Osteoblast (primary cell): ENCODE measurements around the gene TAF4. TPM values are rescaled to one million over a fixed set of nuclear protein-coding genes. Genes with fewer than 3 reads are reported as not detected.
"Not testable (repeated sequence)": the region's sequence is repeated elsewhere in the genome, so short reads cannot be mapped to it uniquely, and the experiment has no call there.

Source experiments
- DNase-seq: peaks from one replicate; pipeline ENCODE4 v3.0.0; 2011; ENCODE audit warnings: low spot score, mixed read lengths; ENCODE audit not compliant: insufficient read length; ENCODE audit errors: missing footprints
- H2AFZ ChIP-seq: 2 replicates; pipeline ENCODE4 v1.6.0; 2011; ENCODE audit warnings: mild to moderate bottlenecking, low read length
- H3K27ac ChIP-seq: 2 replicates; pipeline ENCODE4 v1.5.1; 2011; ENCODE audit warnings: mild to moderate bottlenecking, low read depth, low read length, moderate library complexity
- H3K27me3 ChIP-seq: 2 replicates; pipeline ENCODE4 v1.6.0; 2012; ENCODE audit warnings: mild to moderate bottlenecking, control low read depth, inconsistent platforms, low read length, moderate library complexity; ENCODE audit not compliant: insufficient read depth
- H3K36me3 ChIP-seq: 2 replicates; pipeline ENCODE4 v1.5.1; 2011; ENCODE audit warnings: mild to moderate bottlenecking, low read length, control low read depth, moderate library complexity; ENCODE audit not compliant: insufficient read depth
- H3K4me1 ChIP-seq: 2 replicates; pipeline ENCODE4 v1.5.1; 2011; ENCODE audit warnings: mild to moderate bottlenecking, low read length, control low read depth, moderate library complexity; ENCODE audit not compliant: insufficient read depth
- H3K4me2 ChIP-seq: 2 replicates; pipeline ENCODE4 v1.6.0; 2011; ENCODE audit warnings: mild to moderate bottlenecking, low read length; ENCODE audit not compliant: insufficient read depth
- H3K4me3 ChIP-seq: fragments of 200-600 bp; sonication (generic); 3 replicates; pipeline ENCODE4 v1.5.1; 2012; ENCODE audit warnings: mild to moderate bottlenecking, low read length, inconsistent platforms; ENCODE audit not compliant: insufficient read depth
- H3K79me2 ChIP-seq: 2 replicates; pipeline ENCODE4 v1.6.0; 2012; ENCODE audit warnings: mild to moderate bottlenecking, low read length, control low read depth, inconsistent platforms; ENCODE audit not compliant: insufficient read depth
- H3K9me3 ChIP-seq: 2 replicates; pipeline ENCODE4 v1.5.1; 2011; ENCODE audit warnings: low read depth, low read length, control low read depth
- H4K20me1 ChIP-seq: 2 replicates; pipeline ENCODE4 v1.6.0; 2012; ENCODE audit warnings: mild to moderate bottlenecking, low read length, control low read depth; ENCODE audit not compliant: insufficient read depth
- total RNA-seq: library from RNA; depleted of rRNA; stranded (reverse); fragments of >200 nt; gene quantifications from 2 replicates; pipeline ENCODE4 v1.2.3, GENCODE V29; 2012
- TF ChIP-seq, protein P1 (sequence below): IDR thresholded peaks from 2 replicates; pipeline ENCODE4 v1.5.1; 2011; ENCODE audit warnings: mild to moderate bottlenecking, low read depth, low read length, moderate library complexity; ENCODE audit errors: extremely low read depth

TAF4 gene
- total RNA-seq, 1 donor, result 4.3 TPM

DNA sequence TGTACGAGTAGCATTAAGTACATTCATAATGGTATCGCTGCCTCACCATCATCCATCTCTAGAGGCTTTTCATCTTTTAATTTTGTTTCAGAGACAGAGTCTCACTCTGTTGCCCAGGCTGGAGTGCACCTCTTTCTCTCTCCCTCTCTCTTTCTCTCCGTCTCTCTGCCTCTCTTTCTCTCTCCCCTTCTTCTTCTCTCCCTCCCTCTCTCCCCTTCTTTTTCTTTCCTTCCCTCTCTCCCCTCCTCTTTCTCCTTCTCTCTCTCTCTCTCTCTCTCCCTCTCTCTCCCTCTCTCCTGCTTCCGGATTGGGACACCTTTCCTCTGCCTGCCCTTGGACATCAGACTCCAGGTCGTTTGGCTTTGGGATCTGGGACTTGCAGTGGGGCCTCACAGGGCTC lies 17.6 kb upstream of the TAF4 start:
- H3K4me1 ChIP-seq, result no peaks in the 10 kb centered on the region

DNA sequence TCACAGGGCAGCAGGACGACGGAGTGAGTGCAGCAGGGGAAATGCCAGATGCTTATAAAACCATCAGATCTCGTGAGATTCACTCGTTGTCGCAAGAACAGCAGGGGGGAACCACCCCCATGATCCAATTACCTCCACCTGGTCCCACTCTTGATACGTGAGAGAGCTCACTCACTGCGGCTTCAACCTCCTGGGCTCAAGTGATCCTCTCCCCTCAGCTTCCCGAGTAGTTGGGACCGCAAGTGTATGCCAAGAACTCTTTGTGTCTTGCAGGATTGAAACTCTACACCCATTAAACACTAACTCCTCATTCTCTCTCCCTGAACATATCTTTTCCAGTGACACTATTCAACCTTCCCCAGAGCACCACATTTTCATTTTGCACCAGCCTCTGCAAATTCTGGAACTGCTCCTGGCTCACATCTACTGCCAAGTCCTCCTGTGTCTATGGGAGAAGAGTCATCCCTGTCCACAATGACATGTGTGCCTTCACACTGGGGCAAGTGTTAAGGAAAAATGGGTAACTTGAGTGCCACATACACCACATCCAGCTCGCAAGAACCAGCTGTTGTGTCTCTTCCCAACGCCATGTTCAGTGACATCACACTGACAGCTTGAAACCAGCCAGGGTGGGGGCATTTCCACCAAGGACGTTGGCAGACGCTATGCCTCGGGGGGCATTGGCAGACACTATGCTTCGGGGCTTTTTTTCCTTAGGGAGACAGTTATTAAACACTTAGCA lies 14.7 kb upstream of the TAF4 start:
- Histone ChIP-seq H3K9me3 (no peaks in the 10 kb centered on the region), H3K27me3 (no peaks in the 10 kb centered on the region), H3K79me2 (no peaks in the 10 kb centered on the region), H3K4me3 (no peak overlapping the region), H3K36me3 (no peaks in the 10 kb centered on the region), H3K4me1 (no peaks in the 10 kb centered on the region), H4K20me1 (no peaks in the 10 kb centered on the region), H3K4me2 (no peak overlapping the region), H3K27ac (no peak overlapping the region), H2AFZ (no peak overlapping the region)
- DNase-seq, result no peak
- TF ChIP-seq, protein P1, sequence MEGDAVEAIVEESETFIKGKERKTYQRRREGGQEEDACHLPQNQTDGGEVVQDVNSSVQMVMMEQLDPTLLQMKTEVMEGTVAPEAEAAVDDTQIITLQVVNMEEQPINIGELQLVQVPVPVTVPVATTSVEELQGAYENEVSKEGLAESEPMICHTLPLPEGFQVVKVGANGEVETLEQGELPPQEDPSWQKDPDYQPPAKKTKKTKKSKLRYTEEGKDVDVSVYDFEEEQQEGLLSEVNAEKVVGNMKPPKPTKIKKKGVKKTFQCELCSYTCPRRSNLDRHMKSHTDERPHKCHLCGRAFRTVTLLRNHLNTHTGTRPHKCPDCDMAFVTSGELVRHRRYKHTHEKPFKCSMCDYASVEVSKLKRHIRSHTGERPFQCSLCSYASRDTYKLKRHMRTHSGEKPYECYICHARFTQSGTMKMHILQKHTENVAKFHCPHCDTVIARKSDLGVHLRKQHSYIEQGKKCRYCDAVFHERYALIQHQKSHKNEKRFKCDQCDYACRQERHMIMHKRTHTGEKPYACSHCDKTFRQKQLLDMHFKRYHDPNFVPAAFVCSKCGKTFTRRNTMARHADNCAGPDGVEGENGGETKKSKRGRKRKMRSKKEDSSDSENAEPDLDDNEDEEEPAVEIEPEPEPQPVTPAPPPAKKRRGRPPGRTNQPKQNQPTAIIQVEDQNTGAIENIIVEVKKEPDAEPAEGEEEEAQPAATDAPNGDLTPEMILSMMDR, result no peak

More for the DNA sequence above, 17.6 kb upstream of the TAF4 start:
- no peak overlapping the region for H3K4me2 ChIP-seq
- no peak overlapping the region for H3K4me3 ChIP-seq
- H3K27ac ChIP-seq, result no peak overlapping the region
- H3K36me3 ChIP-seq, result no peaks in the 10 kb centered on the region
- no peaks in the 10 kb centered on the region for H4K20me1 ChIP-seq
- DNase-seq, result no peak
- no peak overlapping the region for H2AFZ ChIP-seq
- no peaks in the 10 kb centered on the region for H3K9me3 ChIP-seq
- H3K79me2 ChIP-seq, result no peaks in the 10 kb centered on the region
- peaks cover 4% of the 10 kb centered on the region for H3K27me3 ChIP-seq
- TF ChIP-seq, protein P1, result no peak

GRCh38 chr20:62079166-62079565 lies 13.5 kb upstream of the TAF4 start:
- Histone ChIP-seq H3K4me3 (no peak overlapping the region), H3K4me2 (no peak overlapping the region), H3K27ac (no peak overlapping the region), H3K79me2 (no peaks in the 10 kb centered on the region), H3K36me3 (no peaks in the 10 kb centered on the region), H4K20me1 (no peaks in the 10 kb centered on the region), H2AFZ (no peak overlapping the region), H3K9me3 (no peaks in the 10 kb centered on the region), H3K4me1 (no peaks in the 10 kb centered on the region), H3K27me3 (no peaks in the 10 kb centered on the region)
- no peak for DNase-seq
- TF ChIP-seq, protein P1, result no peak

DNA sequence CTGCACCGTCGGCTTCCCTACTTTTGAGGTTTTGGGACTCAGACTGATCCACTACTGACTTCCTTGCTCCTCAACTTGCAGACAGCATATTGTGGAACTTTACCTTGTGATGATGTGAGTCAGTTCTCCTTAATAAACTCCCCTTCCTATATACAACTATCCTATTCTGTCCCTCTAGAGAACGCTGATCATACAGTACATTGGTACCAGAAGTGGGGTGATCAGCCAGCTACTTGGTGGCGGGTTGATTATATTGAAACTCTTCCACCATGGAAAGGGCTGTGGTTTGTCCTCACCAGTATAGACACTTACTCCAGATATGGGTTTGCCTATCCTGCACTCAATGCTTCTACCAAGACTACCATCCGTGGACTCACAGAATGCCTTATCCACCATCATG lies 7.6 kb upstream of the TAF4 start:
- no peaks in the 10 kb centered on the region for H3K36me3 ChIP-seq
- DNase-seq, result no peak
- H3K9me3 ChIP-seq, result peaks cover 4% of the 10 kb centered on the region
- no peak overlapping the region for H2AFZ ChIP-seq
- no peak overlapping the region for H3K4me3 ChIP-seq
- H3K4me2 ChIP-seq, result no peak overlapping the region
- TF ChIP-seq, protein P1, result no peak
- H3K27me3 ChIP-seq, result no peaks in the 10 kb centered on the region
- no peaks in the 10 kb centered on the region for H3K79me2 ChIP-seq
- H3K4me1 ChIP-seq, result peaks cover 10% of the 10 kb centered on the region
- H4K20me1 ChIP-seq, result no peaks in the 10 kb centered on the region
- no peak overlapping the region for H3K27ac ChIP-seq

DNA sequence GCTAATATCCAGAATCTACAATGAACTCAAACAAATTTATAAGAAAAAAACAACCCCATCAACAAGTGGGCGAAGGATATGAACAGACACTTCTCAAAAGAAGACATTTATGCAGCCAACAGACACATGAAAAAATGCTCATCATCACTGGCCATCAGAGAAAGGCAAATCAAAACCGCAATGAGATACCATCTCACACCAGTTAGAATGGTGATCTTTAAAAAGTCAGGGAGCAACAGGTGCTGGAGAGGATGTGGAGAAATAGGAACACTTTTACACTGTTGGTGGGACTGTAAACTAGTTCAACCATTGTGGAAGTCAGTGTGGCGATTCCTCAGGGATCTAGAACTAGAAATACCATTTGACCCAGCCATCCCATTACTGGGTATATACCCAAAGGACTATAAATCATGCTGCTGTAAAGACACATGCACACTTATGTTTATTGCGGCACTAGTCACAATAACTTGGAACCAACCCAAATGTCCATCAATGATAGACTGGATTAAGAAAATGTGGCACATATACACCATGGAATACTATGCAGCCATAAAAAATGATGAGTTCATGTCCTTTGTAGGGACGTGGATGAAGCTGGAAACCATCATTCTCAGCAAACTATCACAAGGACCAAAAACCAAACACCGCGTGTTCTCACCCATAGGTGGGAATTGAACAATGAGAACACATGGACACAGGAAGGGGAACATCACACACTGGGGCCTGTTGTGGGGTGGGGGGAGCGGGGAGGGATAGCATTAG lies 6.2 kb upstream of the TAF4 start:
- not testable (repeated sequence) for H3K36me3 ChIP-seq

More for the DNA sequence above, 6.2 kb upstream of the TAF4 start:
- H2AFZ ChIP-seq, H4K20me1 ChIP-seq, H3K9me3 ChIP-seq, H3K4me2 ChIP-seq, H3K4me3 ChIP-seq, DNase-seq, H3K27me3 ChIP-seq, H3K79me2 ChIP-seq, H3K27ac ChIP-seq: not testable (repeated sequence)
- H3K4me1 ChIP-seq, result peaks cover 14% of the 10 kb centered on the region
